GM19455 (cell line): ENCODE data around the gene SMIM33.
"Not testable (repeated sequence)": the region's sequence is repeated elsewhere in the genome, so short reads cannot be mapped to it uniquely, and the experiment has no call there.

Experiments used
- ATAC-seq: cut with Tn5 transposase; IDR thresholded peaks from one replicate; pipeline ENCODE4 v1.9.1; 2021; ENCODE audit not compliant: unreplicated experiment

The SMIM33 gene

GRCh38 chr5:139470821-139471300 is at the start of gene SMIM33:
TSS of gene SMIM33 (plus strand) at chr5:139471004. CDS start at chr5:139471122, 118 bp downstream.
- ATAC-seq = no peak

GRCh38 chr5:139422307-139422893 is 48.4 kb upstream of the SMIM33 start:
- no peak for ATAC-seq

DNA sequence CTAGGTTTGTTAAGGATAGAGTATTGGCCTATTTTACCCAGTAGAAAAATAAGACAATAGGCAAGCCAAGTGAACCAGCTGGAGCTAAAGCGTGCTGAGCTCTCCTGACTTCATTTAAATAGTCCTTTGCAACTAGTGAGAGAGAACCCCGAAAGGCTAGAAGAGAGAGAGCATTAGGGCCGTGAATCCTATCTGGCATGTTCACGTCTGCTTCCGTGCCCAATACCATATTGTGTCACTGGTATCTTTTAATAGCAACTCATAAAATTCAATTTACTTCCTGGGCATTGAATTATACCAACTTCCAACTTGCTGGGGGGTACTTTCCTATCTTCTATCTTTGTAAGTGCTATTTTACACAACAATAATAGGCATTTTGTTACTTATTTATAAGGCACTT is 45.3 kb upstream of the SMIM33 start:
- ATAC-seq = no peak

DNA sequence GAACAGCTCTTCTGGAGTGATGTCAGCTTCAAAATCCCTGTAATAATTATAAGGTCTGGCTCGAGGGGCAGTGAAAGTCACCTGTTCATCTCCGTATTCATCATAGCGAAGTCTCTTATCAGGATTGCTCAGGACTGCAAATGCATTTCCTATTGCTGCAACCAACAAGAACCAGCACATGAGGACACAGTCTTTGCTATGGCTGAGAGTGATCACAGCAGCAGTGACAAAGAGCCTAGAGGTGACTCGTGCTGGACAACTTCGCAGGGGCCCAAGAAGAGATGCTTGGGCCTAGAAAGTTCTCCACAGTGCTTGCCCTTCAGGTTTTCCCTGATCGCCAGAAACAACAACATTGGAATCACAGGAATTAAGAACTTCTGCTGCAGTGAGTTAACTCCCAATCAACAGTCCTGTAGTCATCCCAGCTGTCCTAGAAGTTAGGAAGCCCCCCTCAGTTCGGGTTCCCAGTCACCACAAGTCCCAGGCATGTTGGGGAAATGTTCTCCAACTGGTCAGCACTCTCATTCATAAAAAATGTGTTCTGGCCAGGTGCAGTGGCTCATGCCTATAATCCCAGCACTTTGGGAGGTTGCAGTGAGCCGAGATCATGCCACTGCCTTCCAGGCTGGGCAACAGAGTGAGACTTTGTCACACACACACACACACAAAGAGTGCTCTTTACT is 44.5 kb upstream of the SMIM33 start:
- no peak for ATAC-seq

GRCh38 chr5:139430015-139430414 is 40.8 kb upstream of the SMIM33 start:
- ATAC-seq = no peak

DNA sequence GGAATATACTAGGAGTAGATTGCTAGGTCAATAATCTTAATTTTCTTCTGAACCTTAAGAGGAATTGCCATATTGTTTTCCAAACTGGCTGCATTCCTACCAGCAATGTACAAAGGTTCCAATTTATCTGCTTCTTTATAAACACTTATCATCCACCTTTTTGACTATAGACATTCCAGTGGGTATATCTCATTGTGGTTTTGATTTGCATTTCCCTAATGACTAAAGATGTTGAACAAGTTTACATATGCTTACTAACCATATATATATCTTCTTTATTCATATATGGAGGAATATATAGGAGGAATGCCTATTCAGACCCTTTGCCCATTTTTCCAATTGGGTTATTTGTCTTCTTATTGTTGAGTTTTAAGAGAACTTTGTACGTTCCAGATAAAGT is 39.1 kb upstream of the SMIM33 start:
- no peak for ATAC-seq

GRCh38 chr5:139435676-139436075 is 35.1 kb upstream of the SMIM33 start:
- ATAC-seq = no peak

- no peak for ATAC-seq
Observed at GRCh38 chr5:139438707-139439012, 32.1 kb upstream of the SMIM33 start.

DNA sequence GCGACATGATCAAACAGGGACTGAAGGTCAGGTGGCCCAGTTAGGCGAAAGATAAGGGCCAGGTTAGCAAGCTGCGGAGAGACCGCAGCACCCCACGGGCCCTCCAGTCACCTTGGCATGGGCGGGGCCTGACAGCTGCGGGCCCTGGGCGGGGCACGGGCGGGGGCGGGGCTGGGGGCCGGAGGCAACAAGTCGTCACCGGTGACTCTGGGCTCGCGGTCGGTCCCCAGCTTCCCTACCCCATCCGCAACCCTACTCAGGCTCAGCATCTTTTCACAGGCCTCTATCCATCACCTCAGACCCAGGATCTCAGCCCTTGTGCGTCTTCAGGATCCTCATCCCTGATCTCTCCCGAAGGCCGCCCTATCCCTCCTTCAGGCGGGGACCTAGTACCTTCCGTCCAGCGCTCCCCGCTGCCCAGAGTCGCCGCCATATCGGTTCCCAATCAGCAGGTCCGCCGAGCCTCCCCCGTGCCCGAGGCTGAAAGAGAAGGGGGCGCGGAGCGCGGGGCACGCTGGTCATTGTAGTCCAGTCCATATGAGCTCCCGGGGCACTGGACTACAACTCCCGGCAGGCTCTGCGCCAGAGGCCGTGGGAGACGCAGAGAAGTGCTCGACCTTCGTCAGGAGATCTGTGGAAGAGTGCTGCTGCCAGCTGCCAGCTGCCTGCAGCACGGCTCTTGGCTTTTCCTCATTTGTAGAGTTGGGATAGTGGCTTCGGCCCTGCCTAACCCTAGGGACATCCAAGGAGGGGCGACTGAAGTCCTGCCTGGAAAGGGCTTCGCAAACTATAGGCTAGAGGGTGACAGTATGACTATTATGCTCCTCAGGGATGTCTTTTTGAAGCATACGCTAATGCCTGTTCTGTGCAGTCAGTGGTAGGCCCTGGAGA is 31.5 kb upstream of the SMIM33 start, which contains the start of gene DNAJC18:
DNAJC18 (minus strand) TSS at position 513 of the 891 bp plus-strand sequence; CDS start at position 433, 80 bp downstream.
- ATAC-seq = peak; percentile 94

GRCh38 chr5:139440416-139440815 is 30.4 kb upstream of the SMIM33 start:
- ATAC-seq = not testable (repeated sequence)

DNA sequence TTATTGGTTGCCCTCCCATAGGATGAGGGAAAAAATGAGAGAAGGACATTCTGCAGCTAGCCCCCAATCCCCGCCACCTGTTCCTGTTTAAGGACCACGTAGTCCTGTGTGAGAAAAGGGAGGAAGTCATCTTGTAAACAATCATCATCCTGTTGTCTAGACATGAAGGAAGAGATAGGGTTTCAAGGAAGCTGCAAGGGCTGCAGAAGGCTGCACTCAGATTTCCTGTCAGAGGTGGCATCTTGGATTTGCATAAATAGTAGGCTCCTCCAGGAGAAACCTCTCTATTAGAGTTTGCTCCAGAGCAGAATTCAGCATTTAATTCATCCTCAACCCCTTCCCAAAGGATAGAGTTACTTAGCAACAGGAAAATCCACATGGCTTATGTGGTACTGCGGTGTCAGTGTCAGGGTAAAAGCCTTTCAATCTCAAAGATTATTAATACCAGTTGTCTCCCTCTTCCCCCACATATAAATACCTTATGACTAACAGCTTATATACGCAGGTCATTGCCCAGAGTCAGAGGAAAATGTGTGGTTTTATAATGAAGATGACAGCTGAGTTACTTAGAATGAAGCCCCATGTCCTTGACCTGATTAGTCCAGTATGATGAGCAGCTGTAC is 26.9 kb upstream of the SMIM33 start:
- ATAC-seq = no peak

DNA sequence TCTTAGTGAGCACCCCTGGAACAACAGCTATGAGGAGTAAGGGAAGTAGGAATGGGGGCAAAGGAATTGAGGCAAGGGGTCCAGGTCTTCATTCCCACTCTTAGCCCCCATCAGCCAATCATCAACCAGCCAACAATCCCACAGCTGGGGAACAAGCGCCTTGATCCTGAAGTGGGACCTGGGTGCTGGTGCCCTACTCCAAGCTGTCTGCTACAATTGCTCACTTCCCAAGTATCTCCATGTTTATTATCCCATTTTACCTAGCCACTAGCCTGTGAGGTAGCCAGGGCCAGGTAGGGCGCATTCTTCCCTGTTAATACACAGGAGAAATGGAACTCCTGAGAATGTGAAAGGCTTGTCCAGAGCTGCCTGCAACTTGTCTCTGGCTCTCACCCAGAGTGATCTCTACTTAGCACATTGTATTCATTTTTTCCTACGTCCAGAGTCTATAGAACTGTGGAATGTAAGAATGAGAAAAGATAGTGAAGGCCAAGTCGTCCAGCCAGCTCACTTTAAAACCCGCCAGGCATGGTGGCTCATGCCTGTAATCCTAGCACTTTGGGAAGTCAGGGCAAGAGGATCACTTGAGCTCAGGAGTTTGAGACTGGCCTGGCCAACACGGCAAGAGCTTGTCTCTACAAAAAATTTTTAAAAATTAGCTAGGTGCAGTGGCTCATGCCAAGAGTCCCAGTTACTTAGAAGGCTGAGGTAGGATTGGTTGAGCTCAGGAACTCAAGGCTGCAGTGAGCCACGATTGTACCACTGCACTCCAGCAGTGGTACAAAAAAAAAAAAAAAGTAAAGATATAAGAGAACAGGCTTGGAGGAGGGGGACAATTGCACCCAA is 25.3 kb upstream of the SMIM33 start:
- no peak for ATAC-seq

- ATAC-seq = no peak
Observed at GRCh38 chr5:139446956-139447779, 23.6 kb upstream of the SMIM33 start.

DNA sequence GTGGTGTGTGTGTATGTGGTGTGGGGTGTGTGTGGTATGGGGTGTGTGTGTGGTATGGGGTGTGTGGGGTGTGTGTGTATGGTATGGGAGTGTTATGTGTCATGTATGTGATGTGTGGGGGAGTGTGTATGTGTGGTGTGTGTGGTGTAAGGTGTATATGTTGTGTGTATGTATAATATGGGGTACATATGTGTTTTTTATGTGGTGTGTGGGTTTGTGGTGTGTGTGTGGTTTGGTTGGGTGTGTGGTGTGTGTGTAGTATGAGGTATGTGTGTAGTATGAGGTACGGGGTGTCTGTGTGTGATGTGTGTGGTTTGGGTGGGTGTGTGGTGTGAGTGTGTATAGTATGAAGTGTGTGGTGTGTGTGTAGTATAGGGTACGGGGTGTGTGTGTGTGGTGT is 19.6 kb upstream of the SMIM33 start:
- ATAC-seq = no peak

- ATAC-seq = no peak
Observed at GRCh38 chr5:139451878-139452660, 18.7 kb upstream of the SMIM33 start.

GRCh38 chr5:139453683-139454567 is 16.9 kb upstream of the SMIM33 start:
- ATAC-seq = no peak

DNA sequence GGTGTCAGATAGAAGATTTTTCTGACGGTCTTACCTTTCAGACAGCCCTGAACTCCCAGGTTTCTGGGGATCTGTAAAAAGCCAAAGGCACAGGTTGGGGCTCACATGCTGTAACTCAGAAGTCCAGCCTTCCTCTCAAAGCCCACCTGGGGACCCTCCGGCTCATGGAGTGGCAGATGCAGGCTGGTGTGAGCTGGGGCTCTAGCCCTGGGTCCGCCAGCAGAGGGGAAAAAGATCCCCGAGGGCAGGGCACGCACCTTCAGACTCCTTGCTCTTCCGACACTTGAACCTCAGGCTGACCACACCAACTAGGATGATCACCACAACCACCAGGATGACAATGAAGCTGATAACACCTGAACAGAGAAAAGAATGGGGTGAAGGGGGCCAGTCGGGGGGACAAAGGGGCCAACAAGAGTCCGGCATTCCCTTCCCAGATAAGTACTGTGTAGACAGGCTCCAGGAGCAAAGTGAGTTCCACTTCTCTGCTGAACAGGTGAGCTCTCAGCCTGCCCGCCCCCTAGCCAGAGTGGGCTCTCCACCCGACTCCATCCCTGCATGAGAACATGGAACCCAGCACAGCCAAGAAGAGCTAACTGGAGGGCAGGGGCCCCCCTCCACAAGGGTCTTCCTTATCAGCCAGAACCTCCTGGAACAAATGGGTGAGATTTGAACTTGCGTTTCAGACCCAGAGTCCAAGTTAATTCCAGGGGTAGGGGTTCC is 16.1 kb upstream of the SMIM33 start:
- no peak for ATAC-seq
